Suprapubic skin (tissue), 4 donors: ENCODE measurements around the gene TPCN2.

Experiments used
- CTCF ChIP-seq, 2 donors: fragments of 200-600 bp in 1 of 2; fragments of 450-650 bp in 1 of 2; sonication (generic) in 1 of 2; IDR thresholded peaks; one replicate each; pipeline ENCODE4 v1.5.1; 2016 to 2019; ENCODE audit warnings: antibody characterized with exemption in 2 of 2, mild to moderate bottlenecking in 1 of 2, moderate library complexity in 1 of 2
- POLR2A ChIP-seq, 2 donors: fragments of 450-650 bp; IDR thresholded peaks; one replicate each; pipeline ENCODE4 v1.6.1; 2017; ENCODE audit warnings: antibody characterized with exemption in 2 of 2, mild to moderate bottlenecking in 2 of 2, moderate library complexity in 2 of 2
- POLR2AphosphoS5 ChIP-seq, 3 donors: sonication (generic); formaldehyde crosslinking; IDR thresholded peaks; one replicate each; pipeline ENCODE4 v1.6.1; 2017; ENCODE audit warnings: antibody characterized with exemption in 3 of 3

- TF ChIP-seq CTCF (IDR thresholded peaks at IDR 0.05) (no peak), POLR2AphosphoS5 (IDR thresholded peaks at IDR 0.05) (no peak), POLR2A (IDR thresholded peaks at IDR 0.05) (no peak)
These were observed 105.6 kb downstream of the TPCN2 start for GRCh38 chr11:69154211-69154913.
